ENCODE results near the gene PRPSAP1. TPM values are rescaled to one million over a fixed set of nuclear protein-coding genes. Genes with fewer than 3 reads are reported as not detected.

PRPSAP1 gene
- total and polyA plus RNA-seq, 2 of the 8 experiments (the other 6 are each of a cell fraction or from before 2014, with no cell fraction given) = 32.0 to 54.2 TPM

DNA sequence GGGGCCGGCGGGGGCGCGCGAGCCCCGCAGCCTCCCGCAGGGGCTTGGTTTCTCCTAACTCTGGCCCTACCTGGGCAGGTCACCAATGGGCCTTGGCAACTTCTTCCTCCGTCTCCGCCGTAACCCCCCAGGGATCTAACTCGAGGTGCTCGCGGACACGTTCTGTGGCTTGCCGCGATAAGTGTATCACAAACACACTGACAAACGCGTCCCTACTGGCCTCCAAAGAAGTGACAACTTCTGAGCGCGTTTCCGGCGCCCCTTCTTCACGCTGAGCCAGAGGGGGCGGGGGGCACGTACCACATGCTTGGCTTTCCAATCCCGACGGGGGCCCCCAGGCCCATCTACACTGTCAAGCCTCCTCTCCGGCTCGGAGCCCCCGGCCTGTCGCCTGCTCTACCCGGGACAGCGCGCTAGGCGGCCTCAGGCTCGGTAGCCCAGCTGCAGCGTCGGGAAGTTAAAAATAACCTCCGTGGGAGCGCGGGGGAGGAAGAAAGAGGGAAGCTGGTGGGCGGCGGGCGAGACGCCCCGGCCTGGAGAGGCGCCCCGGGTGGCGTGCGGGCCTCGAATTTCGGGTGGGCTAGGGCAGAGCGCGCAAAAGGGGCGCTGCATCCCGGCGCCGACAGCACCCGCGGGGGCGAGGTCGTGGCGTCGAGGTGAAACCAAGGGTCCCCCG, 30.0 kb upstream of the PRPSAP1 start:
- H3K79me2 ChIP-seq (ENCODE audit: control insufficient read depth in 1 of 2, insufficient read depth in 2 of 2, low read length in 2 of 2) = no peaks in the 10 kb centered on the region
- no peak overlapping the region for H2BK15ac ChIP-seq (ENCODE audit: low read length)
- H3K4me1 ChIP-seq (replicated peaks in 1 of 4; ENCODE audit: control insufficient read depth in 3 of 4, insufficient read depth in 4 of 4, low read length in 3 of 4) = peaks cover under 1 to 42% (median 17%) of the 10 kb centered on the region in 4 experiments
- H3K4me3 ChIP-seq (ENCODE audit: extremely low read depth in 1 of 4, insufficient read depth in 2 of 4, low read depth in 3 of 4, low read length in 4 of 4) = peak overlapping the region; percentile 39 to 80 (median 60)
- no peak overlapping the region for H3K9ac ChIP-seq (replicated peaks in 1 of 4; ENCODE audit: extremely low read depth in 1 of 4, low read depth in 3 of 4, low read length in 3 of 4)
- H2BK20ac ChIP-seq (ENCODE audit: low read length) = no peak overlapping the region
- no peak overlapping the region for H4K91ac ChIP-seq (replicated peaks; ENCODE audit: insufficient read length, low read length)
- H4K20me1 ChIP-seq (replicated peaks in 1 of 2; ENCODE audit: control insufficient read depth in 1 of 2, insufficient read depth in 2 of 2, low read length in 2 of 2) = peaks cover 0 to 2% of the 10 kb centered on the region in 2 experiments
- H4K8ac ChIP-seq (ENCODE audit: extremely low read depth, insufficient read depth, low read length) = peak overlapping the region; percentile 57
- no peak overlapping the region for H2BK120ac ChIP-seq (replicated peaks; ENCODE audit: low read depth, low read length)
- H3K27ac ChIP-seq (ENCODE audit: low read depth, low read length) = no peak overlapping the region
- no peaks in the 10 kb centered on the region for H3K79me1 ChIP-seq (ENCODE audit: low read depth, low read length)
- no peak overlapping the region for H3K56ac ChIP-seq (replicated peaks; ENCODE audit: insufficient read length, low read depth, low read length)
- H3K36me3 ChIP-seq (ENCODE audit: control insufficient read depth in 2 of 4, insufficient read depth in 4 of 4, low read length in 3 of 4) = no peaks in the 10 kb centered on the region
- 2% methylated on average over 43 of the region's 65 CpGs; no CpG with 5 or more reads in 1 of the 2 experiments for WGBS, 2 experiments (ENCODE audit: extremely low coverage in 1 of 2, insufficient coverage in 1 of 2, insufficient read length in 1 of 2, insufficient replicate concordance in 2 of 2, low coverage in 1 of 2, low lambda C conversion rate in 2 of 2, missing lambda C conversion rate in 1 of 2)
- peak overlapping the region; percentile 92 to 95 for H3K4me2 ChIP-seq (ENCODE audit: insufficient read depth in 1 of 2, low read depth in 2 of 2, low read length in 2 of 2)
- H2AK5ac ChIP-seq (ENCODE audit: low read depth, low read length) = no peak overlapping the region
- POLR2A ChIA-PET (ENCODE audit: partially characterized antibody) = interaction anchor here (0.7 to 2.5 kb wide), 3 partner anchors 18 to 159 kb away, joined by 3 to 12 read pairs (median 4); partner anchors contain the start of gene PRPSAP1
- DNase-seq (ENCODE audit: low read depth in 1 of 2, low spot score in 2 of 2) (peak in 1 of 2 experiments; percentile 78), FAIRE-seq (no peak)
- no peak overlapping the region for H3K4ac ChIP-seq (replicated peaks; ENCODE audit: insufficient read length, low read depth, low read length)
- no peak overlapping the region for H4K5ac ChIP-seq (ENCODE audit: insufficient read length, low read depth, low read length)
- no peak overlapping the region for H2BK12ac ChIP-seq (ENCODE audit: low read depth, low read length)
- H2AFZ ChIP-seq (ENCODE audit: low read length) = no peak overlapping the region
- H3K18ac ChIP-seq (ENCODE audit: extremely low read depth, low read length) = no peak overlapping the region; the same call in none of the 2 replicates
- CTCF ChIA-PET (ENCODE audit: partially characterized antibody) = interaction anchor here (1.0 to 28.1 kb wide), 4 partner anchors 14 to 73 kb away, joined by 3 to 635 read pairs (median 117); partner anchors contain the start of gene PRPSAP1
- no peak overlapping the region for H3K14ac ChIP-seq (ENCODE audit: insufficient read length)
- no peak overlapping the region for H3K23ac ChIP-seq (ENCODE audit: insufficient read length)
- H3K9me3 ChIP-seq (ENCODE audit: insufficient read depth in 2 of 2, low read depth in 1 of 2, low read length in 1 of 2) = no peaks in the 10 kb centered on the region
- no peak overlapping the region for H2BK5ac ChIP-seq (ENCODE audit: low read depth, low read length)
- H3K27me3 ChIP-seq (replicated peaks in 1 of 4; ENCODE audit: control insufficient read depth in 3 of 4, extremely low read depth in 1 of 4, insufficient read depth in 3 of 4, low read length in 3 of 4) = peaks cover 18 to 47% (median 33%) of the 10 kb centered on the region in 4 experiments; a peak in 6 of 7 replicates
- peaks cover 23% of the 10 kb centered on the region for H3K23me2 ChIP-seq (ENCODE audit: low read depth, low read length)
- TF ChIP-seq, protein P1, sequence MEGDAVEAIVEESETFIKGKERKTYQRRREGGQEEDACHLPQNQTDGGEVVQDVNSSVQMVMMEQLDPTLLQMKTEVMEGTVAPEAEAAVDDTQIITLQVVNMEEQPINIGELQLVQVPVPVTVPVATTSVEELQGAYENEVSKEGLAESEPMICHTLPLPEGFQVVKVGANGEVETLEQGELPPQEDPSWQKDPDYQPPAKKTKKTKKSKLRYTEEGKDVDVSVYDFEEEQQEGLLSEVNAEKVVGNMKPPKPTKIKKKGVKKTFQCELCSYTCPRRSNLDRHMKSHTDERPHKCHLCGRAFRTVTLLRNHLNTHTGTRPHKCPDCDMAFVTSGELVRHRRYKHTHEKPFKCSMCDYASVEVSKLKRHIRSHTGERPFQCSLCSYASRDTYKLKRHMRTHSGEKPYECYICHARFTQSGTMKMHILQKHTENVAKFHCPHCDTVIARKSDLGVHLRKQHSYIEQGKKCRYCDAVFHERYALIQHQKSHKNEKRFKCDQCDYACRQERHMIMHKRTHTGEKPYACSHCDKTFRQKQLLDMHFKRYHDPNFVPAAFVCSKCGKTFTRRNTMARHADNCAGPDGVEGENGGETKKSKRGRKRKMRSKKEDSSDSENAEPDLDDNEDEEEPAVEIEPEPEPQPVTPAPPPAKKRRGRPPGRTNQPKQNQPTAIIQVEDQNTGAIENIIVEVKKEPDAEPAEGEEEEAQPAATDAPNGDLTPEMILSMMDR (IDR thresholded peaks at IDR 0.05; ENCODE audit: control extremely low read depth in 1 of 3, insufficient read depth in 1 of 3, low read depth in 1 of 3, low read length in 3 of 3) = no peak
- TF ChIP-seq SIN3A (conservative IDR thresholded peaks at IDR 0.05 in 1 of 2, IDR thresholded peaks at IDR 0.05 in 1 of 2; ENCODE audit: low read depth in 1 of 2, low read length in 2 of 2) (peak in 1 of 2 experiments; percentile 32; a peak in 1 of 4 replicates), EZH2 (IDR thresholded peaks at IDR 0.05; ENCODE audit: low read depth, low read length, severe bottlenecking) (peak; percentile 59), GABPA (IDR thresholded peaks at IDR 0.05; ENCODE audit: borderline replicate concordance, insufficient read depth, low read length) (0 out of 2 replicates have a peak, but pooled peaks have one; percentile 26), GTF2F1 (IDR thresholded peaks at IDR 0.05; ENCODE audit: borderline replicate concordance, low read depth, low read length) (no peak), SUZ12 (IDR thresholded peaks at IDR 0.05; ENCODE audit: low read length) (peak; percentile 58; the same call in 1 of the 2 replicates), RNF2 (IDR thresholded peaks at IDR 0.05; ENCODE audit: borderline replicate concordance, low read depth, low read length, missing control alignments, poor library complexity, severe bottlenecking) (peak; percentile 30)
